ENCODE results near the gene ITGB3BP.

Gene ITGB3BP

DNA sequence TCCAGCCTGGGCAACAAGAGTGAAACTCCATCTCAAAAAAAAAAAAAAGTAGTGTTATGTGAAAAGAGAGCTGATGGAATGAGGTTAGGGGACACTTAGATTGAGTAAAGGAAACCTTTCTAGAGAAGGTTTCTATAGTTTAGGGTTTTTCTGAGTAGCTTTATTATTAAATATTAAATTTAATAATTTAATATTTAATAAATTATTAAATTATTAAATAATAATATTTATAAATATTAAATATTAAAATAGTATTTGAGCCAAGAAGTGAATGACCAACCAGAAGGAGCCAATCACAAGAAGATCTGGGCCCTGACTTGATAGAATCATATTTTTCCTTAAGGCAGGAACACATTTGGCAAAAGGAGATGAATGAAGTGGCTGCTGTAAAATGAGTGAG, 104.9 kb downstream of the ITGB3BP start:
- no peak for DNase-seq (ENCODE audit: low read depth in 2 of 2)

GRCh38 chr1:63414691-63415365, 108.2 kb downstream of the ITGB3BP start:
- no peak for DNase-seq (ENCODE audit: low read depth in 2 of 2)

DNA sequence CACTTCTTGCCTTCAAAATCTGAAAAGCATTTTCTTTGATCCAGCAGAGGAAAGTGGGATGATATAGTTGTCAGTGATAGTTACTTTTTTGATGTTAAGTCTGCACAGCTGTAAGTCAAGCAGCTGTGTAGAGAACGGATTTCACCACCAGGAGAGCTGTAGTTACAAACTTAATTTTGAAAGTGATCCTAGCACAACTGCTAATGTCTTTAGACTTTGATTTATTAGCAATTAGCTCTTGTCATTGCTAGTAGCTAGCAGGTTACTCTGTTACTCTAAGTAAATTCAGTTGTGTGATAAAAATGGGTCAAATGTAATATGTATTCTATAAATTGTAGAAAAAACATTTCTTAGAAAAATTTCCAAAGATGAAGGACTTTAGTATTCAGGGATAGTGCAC, 109.6 kb downstream of the ITGB3BP start:
- no peak for DNase-seq (ENCODE audit: low read depth in 2 of 2)

DNA sequence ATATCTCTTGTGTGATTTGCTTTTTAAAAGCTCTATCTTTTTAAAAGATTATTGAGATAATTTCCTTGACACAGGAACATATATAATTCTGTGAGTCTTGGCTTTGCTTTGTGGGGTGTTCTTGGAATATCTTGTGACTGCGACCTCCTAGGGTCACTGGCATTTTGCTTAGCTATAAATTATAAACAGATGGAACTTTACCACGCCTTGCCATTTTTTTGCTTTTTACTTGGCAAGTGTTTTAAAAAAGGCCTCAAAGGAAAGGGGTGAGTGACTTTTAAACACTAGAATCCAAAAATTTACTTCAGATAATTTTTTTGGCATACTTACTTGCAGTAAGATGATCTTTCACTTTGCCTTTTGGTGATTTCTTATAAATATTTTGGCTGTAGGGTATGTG, 112.0 kb downstream of the ITGB3BP start:
- DNase-seq (ENCODE audit: low read depth in 2 of 2): no peak

DNA sequence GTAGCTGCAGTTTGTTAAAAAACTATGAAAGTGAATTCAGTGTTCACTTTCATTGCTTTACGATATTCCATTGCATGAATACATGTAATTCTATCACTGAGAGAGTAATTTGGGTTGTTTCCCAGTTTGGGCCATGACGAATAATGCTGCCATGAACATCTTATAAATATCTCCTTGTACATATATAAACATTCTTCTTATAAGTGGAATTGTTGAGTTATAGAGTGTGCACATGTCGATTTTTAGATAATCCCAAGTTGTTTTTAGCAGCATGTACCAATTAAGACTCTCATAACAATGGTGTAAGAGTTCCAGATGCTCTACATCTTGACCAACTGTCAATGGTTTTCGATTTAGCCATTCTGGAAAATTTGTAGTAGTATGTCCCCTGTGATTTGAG, 114.7 kb downstream of the ITGB3BP start:
- no peak for DNase-seq (ENCODE audit: low read depth in 2 of 2)

DNA sequence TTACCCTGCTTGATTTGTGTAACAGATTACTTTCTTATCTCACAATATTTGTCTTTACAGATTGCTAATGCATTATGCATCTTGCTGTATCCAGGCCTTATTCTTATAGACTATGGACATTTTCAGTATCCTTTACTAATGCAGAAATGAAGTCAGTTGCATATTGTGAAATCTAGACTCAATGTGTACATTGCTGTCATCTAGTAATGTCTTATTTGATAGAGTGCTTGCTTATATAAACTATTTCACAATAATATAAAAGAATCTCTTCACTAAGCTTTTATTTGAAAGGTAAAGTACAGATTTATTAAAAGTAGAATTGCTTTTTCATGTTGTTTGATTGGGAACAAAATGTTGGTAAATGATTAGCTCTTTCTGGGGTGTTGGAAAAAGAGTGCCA, 116.0 kb downstream of the ITGB3BP start:
- DNase-seq (ENCODE audit: low read depth in 2 of 2): no peak

DNA sequence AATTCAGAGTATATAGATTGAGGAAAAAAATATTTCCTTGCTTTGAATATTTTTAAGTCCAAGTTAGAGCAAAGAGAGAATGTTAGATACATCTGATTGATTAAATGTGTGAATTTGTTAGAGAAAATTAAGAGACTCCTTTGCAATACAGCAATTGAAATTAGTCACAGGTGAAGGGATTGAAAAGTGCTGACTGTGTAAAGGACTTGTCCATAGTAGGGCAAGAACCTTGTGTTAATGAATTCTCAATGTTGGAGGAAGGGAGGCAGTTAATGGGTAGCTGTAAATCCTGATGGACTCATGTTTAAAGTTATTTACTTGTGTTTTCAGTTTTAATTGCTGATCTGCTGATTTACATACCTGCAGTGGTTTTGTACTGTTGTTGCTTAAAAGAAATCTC, 117.0 kb downstream of the ITGB3BP start:
- no peak for DNase-seq (ENCODE audit: low read depth in 2 of 2)

DNA sequence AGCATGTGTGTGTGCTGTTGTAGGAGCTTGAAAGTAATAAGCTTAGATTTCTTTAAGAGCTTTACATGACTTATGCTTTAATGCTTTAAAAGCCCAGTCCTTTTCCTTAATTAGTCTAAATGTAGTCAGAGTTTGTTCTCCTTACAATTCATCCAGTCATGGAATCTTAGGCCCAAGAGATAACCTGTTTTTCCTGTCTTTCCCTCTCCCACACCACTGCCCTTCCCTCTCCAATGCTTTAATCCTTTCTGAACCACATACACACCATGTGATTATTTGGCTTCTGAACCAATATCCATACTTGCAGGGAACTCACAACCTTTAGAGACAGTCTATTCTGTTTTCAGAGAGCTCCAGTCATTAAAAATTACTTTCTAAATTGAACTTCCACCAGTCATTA, 118.0 kb downstream of the ITGB3BP start:
- no peak for DNase-seq (ENCODE audit: low read depth in 2 of 2)

GRCh38 chr1:63403386-63403785, 119.6 kb downstream of the ITGB3BP start:
- no peak for DNase-seq (ENCODE audit: low read depth in 2 of 2)

DNA sequence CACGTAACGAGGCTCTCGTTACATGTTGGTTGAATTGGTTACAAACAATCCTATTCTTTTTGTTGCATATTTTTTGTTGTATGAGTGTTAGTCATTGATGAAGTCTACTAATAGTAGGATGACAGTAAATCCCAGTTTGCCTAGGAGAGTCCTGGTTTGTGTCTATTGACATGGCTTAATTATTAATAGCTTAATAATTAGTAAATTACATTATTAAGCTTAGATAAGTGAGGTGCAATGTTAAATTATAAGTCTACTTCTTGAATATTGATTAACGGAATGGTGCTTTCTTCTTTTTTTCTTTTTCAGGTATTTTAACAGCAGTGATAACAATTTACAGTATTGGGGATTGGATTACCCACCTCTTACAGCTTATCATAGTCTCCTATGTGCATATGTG, 121.1 kb downstream of the ITGB3BP start:
- no peak for DNase-seq (ENCODE audit: low read depth in 2 of 2)
